Stimulated activated CD8-positive, alpha-beta memory T cell treated with anti-CD3 and anti-CD28 coated beads, Interleukin-7, amount 100 ng/mL, for 24 hours (primary cell): ENCODE measurements around the gene USF2.

ENCODE experiments used
- DNase-seq: peaks from one replicate; pipeline ENCODE4 v3.0.0-alpha.2; 2020; ENCODE audit warnings: low read depth

The USF2 gene

DNA sequence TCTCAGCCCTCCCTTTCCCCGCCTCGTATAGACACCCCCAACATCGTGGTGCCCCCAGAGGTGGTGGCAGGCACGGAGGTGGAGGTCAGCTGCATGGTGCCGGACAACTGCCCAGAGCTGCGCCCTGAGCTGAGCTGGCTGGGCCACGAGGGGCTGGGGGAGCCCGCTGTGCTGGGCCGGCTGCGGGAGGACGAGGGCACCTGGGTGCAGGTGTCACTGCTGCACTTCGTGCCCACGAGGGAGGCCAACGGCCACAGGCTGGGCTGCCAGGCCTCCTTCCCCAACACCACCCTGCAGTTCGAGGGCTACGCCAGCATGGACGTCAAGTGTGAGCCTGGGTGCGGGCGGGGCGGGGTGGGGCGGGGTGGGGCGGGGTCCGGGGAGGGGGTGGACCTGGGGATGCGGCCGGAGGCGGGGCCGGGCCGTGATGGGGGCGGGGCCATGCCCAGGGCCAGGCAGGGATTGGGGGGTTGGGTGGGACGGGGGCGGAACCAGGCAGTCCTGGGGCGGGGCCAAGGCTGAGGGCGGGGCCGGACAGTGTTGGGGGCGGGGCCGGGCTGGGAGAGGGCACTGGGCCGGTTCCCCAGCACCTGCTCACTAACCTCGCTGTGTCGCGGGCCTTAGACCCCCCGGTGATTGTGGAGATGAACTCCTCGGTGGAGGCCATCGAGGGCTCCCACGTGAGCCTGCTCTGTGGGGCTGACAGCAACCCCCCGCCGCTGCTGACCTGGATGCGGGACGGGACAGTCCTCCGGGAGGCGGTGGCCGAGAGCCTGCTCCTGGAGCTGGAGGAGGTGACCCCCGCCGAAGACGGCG lies 31.0 kb downstream of the USF2 start:
- DNase-seq: no peak

DNA sequence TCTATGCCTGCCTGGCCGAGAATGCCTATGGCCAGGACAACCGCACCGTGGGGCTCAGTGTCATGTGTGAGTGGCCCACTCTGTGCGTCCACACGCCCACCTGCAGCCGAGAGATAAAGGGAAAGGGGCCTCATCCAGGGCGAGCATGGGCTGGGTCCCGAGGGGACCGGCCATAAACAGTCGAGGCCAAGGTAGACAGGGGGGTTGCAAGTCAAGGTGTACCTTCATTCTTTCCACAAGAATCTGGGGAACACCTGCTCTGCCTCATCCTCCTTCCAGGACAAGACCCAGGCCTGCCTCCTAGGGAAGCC lies 31.5 kb downstream of the USF2 start:
- DNase-seq: no peak

DNA sequence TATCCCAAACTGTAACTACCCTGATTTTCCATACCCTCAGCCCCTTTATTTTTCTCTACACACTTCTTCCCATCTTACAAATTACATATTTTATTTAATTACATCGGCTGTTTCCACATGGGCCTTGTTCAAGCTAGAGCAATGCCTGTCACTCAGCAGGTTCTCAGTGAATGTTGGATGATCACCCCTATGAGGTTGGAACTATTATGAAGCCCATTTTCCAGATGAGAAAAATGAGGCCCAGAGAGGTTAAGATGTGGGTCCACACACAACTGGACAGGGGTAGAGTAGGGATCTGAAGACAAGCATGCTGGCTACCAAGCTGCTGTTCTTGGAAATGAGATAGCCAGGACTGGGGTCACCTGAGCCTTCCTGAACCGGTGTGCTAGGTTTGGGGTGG lies 33.2 kb downstream of the USF2 start:
- no peak for DNase-seq

DNA sequence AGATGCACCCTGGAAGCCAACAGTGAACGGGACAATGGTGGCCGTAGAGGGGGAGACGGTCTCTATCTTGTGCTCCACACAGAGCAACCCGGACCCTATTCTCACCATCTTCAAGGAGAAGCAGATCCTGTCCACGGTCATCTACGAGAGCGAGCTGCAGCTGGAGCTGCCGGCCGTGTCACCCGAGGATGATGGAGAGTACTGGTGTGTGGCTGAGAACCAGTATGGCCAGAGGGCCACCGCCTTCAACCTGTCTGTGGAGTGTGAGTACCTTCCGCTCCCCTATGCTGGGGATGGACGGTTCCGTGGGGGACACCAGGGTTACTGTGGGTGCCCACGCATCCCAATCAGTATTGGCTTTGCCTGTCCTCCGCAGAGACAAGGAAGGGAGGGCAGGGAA lies 33.7 kb downstream of the USF2 start:
- DNase-seq: no peak

DNA sequence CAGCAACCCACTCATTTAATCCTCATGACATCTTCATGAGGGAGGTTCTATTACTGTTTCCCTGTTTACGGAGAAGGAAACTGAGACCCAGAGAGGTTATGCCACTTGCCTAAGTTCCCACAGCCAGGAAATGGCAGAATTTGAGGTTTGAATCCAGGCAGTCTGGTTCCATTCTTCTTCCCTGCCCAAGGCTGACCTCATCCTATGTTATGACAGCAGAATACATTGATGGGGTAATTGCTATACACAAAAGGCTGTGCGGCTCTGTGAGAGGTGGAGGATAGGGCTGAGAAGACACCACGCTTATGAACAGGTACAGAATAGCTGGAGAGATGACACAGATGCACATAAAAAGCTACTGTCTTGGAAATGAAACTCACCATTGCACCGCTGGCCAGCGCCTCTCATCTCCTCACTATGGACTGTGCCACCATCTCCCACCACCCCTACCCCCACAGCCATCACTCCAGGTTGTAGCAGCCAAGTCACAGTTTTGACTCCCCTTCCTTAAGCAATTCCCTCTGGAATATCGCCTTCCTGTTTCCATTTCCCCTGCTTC lies 34.7 kb downstream of the USF2 start:
- no peak for DNase-seq

DNA sequence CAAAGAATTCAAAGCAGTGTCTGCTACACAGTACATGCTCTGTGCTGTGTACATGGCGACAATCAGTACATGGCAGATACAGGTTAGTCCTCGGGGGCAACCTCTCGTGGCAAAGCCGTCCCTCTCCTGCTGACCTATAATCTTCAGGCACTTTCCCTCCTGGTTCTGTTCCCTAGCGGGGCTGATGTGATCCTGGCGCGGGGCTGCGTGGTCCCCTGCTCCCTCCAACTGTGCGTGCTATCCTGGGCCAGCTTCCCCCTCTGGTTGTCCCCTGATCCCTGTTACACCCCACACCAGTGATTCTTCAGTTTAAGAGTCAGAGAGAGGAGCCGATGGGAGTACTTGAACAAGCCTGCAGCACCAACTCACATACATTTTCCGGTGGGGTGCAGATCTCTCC lies 35.3 kb downstream of the USF2 start:
- DNase-seq: no peak

DNA sequence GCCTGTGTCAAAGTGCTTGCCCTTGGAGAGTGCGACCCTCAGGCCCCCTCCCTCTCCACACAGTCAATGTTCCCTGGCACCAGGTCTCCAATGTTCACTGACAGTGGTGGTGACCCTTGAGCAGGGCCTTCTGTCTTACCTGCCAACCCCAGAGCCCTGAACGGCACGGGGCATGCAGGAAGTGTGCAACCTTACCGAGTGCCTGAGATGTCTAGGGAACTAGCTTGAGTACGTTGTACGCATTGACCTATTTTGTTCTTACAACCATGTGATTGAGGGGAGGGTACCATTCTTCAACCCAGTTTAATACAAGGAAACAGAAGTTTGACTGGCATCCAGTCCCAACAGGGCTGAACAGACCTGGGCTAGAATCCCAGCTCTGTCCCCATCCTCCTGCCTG lies 36.4 kb downstream of the USF2 start:
- no peak for DNase-seq

DNA sequence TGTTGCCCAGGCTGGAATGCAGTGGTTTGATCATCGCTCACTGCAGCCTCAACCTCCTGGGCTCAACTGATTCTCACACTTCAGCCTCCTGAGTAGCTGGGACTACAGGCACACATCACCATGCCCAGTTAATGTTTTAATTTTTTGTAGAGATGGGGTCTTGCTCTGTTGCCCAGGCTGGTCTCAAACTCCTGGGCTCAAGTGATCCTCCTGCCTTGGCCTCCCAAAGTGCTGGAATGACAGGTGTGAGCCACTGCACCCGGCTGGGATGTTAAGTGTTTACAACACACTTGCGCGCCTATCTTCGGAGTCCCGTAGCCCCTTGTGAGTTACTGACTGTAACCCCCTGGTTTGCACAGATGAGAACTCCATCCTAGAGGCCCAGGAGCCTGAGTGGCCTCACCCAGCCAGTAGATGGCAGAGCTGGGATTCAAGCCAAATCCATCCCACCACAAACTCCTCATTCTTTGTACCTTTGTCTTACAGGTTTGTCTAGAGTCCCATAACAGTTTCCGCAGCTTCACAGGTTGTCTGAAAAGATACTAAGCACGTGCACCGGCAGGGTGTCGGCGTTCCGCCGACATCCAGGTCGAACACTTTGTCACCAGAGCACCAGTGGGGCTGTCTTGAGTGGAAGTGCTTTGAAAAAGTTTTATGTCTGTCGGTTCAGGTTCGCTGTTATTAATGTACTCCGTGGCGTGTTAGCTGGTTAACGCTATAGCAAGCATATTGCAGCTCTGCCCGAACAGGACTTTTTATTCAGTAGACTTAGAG lies 37.9 kb downstream of the USF2 start:
- no peak for DNase-seq

DNA sequence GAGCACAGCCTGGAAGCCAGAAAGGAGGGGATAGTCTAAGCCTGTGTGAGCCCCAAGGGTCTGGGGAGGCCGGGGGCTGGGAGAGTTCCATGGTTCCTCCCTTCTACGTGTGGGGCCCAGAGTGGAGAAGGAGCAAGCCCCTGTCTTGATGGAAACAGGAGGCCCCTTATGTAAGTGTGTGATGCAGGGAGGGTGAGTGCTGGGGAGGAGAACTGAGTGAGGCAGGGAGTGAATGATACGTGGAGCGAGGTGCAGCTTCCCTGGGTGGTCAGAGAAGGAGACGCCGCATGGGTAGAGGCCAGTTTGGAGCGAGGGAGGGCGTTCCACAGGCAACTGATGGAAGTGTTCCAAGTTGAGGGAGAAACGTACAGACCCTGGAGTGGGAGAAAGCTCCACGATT lies 39.2 kb downstream of the USF2 start:
- DNase-seq: no peak

DNA sequence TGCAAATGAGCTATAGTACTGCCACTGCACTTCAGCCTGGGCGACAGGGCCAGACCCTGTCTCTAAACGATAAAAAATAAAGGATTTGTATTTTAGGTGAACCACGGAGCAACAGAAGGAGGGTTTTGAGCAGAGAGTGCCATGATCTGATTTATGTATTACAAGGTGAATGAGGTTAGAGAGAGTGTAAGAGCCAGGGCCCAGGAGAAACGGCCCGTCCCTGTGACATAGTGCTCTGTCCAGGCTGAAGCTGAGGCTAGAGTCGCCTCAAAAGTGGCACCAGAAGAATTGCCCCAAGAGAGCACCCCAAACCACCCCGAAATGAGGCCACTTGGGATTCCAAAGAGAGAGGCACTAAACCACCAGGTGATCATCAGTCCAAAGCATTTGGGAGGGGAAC lies 40.1 kb downstream of the USF2 start:
- no peak for DNase-seq

DNA sequence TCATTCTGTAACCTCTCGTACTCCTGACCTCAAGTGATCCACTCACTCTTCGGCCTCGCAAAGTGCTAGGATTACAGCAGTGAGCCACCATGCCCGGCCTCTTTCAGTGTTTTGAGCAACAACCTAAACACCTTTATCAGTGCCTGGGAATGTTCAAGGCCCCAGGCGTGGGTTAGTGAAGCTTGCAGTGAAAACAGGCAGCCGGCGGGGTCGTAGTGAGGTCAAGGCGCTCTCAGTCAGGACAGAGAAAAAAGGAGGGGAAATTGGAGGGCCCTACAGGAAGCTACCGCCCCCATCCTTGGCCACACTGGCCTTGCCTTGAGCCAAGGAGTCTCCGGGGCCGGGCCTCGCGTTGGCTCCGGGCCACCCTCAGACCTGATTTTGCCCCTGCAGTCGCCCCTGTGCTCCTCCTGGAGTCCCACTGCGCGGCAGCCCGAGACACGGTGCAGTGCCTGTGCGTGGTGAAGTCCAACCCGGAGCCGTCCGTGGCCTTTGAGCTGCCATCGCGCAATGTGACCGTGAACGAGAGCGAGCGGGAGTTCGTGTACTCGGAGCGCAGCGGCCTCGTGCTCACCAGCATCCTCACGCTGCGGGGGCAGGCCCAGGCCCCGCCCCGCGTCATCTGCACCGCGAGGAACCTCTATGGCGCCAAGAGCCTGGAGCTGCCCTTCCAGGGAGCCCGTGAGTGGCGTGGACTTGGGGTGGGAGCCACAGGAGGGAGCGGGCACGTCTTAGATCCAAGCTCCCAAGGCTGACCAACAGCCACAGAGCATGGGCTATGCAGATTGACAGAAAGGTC lies 40.9 kb downstream of the USF2 start:
- no peak for DNase-seq

DNA sequence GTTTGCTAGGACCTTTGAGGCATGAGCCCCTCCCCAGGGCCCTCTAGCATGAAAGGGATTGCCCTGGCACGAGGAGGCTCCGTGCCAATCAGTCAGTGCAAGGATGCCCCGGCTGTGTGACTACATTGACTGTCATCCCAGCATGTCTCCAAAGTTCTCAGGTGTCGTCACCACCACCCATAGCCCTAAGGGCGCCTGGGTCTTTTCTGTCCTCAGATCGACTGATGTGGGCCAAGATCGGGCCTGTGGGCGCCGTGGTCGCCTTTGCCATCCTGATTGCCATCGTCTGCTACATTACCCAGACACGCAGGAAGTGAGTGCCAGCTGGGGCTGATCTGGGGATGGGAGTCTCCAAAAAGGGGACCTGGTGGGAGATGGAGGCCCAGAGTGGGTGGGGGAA lies 41.6 kb downstream of the USF2 start:
- DNase-seq: no peak

DNA sequence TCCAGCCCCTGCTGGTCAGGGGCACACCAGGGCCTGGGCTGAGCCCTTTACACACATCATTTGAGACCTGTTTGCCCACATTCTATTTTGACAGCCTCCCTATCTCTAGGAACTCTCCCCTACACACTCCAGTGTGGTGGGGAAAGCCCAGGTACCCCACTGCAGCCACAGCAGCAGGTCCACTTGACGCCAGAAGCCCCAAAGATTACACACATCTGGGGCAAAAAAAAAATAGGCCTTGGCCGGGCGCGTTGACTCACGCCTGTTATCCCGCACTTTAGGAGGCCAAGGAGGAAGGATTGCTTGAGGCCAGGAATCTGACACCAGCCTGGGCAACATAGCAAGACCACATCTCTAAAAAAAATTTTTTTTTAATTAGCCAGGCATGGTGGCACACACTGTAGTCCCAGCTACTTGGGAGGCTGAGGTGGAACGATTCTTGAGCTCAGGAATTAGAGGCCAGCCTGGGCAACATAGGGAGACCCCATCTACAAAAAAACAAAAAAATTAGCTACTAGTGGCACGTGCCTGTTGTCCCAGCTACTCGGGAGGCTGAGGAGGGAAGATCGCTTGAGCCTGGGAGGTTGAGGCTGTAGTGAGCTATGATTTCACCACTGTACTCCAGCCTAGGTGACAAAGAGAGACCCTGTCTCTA lies 42.2 kb downstream of the USF2 start:
- no peak for DNase-seq

DNA sequence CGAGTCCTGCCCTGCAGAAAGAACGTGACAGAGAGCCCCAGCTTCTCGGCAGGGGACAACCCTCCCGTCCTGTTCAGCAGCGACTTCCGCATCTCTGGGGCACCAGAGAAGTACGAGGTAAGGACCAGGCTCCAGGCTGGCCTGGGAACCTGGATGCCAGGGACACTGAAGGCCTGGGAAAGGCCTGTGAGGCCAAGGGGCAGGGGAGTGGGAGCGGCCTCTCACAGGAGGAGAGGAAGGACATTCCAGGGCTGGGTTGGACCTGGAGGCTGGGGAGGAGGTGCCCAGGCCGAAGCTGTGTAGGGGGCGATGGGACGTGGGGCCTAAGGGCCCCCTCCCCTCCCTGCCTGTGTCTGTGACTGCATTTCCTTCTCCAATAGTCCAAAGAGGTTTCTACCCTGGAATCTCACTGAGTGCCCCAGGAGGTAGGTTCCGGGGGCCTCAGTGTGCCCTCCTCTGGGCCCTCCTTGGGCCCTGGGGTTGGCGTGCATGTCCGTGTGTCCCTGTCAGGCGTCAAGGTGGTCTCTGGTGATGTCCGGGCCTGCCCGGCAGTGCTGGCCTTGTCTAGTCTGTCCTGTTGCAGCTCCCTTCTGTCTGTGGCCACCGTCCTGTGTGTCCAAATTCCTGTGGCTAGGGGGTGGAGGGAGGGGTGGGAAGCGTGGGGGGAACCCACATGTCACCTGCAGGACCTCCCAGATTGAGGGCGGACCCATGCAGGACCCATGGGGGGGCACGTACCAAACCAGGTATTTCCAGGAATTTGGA lies 43.3 kb downstream of the USF2 start:
- DNase-seq: no peak

DNA sequence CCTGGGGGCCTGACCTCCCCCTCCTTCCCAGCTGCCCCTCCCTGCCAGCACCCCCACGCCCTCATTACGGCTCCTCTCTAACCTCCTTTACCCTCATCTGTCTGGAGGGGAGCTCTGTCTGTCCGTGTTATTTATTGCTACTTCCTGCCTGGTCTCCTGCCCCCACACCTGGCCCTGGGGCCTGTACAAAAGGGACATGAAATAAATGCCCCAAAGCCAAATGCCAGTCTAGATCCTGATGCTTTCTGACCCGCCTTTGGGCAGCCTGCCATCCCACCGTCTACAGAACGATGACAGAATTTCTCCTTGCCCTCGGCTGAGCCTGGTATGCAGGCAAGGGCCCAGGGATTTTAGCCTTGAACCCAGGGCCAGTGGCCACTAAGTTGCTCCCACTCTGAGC lies 44.8 kb downstream of the USF2 start:
- DNase-seq: no peak

DNA sequence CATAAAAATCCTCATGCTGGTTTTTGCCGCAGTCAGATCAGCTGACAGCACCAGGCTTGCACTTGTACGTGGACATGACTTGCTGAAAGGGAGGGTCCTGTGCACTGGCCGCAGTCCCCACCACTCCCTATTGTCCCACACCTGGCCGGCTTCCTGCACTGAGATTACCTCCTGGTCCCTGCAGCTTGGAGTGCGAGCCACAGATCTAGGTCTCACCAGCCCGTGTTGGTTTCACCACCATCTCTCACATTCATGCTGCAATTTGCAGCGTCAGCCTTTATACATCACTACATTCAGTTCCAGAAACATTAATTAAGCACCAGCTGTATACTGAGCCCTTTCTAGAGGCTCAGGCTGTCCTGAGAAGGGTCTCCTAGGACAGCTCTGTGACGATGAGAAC lies 45.3 kb downstream of the USF2 start:
- DNase-seq: no peak

DNA sequence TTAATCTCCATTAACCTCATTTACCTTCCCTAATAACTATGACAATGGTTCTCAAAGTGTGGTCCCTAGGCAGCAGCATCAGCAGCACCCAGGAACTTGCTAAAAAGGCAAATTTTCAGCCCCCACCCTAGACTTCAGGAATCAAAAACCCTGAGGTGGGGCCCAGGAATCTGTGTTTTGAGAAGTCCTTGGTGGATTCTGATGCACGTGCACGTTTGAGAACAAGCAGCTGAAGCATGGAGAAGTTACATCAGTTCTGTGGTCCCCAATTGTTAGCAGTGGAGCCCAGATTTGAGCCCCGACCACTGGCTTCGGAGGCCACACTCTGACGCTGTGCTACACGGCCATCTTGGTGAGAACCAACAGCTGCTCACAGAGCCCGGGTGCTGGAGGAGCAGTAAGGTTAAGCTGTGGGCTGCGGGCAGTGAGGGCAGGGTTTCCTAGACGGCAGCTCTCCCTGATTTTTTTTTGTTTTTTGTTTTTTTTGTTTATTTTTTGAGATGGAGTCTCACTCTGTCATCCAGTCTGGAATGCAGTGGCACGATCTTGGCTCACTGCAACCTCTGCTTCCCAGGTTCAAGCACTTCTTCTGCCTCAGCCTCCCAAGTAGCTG lies 46.2 kb downstream of the USF2 start:
- DNase-seq: no peak

DNA sequence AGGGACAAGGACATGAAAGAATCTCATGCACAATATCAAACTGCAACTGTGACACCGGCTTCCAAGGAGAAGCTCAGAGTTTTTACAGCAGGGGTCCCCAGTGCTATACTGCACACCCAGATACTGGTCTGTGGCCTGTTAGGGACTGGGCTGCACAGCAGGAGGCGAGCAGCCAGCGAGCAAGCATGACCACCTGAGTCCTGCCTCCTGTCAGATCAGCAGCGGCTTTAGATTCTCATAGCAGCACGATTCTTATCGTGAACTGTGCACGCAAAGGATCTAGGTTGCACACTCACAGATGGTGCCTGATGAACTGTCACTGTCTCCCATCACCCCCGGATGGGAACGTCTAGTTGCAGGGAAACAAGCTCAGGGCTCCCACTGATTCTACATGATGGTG lies 47.1 kb downstream of the USF2 start:
- no peak for DNase-seq

DNA sequence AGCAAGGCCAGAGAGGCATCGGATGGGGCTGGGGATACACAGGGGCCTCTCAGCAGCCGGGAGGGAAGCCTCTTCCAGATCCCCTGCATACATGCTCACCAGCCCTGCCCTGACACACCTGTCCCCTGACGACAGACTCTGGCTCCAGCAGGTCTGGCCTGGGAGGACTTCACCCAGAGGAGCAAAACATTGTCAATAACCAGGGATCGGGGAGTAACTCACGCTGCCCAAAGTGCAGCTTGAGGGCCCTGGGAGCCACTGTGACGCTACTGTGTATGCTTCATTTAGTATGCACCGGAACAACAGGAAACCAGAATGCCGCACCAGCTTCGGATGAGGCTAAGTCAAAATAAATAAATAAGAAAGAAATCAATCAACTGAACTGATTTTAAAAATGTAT lies 47.8 kb downstream of the USF2 start:
- no peak for DNase-seq

DNA sequence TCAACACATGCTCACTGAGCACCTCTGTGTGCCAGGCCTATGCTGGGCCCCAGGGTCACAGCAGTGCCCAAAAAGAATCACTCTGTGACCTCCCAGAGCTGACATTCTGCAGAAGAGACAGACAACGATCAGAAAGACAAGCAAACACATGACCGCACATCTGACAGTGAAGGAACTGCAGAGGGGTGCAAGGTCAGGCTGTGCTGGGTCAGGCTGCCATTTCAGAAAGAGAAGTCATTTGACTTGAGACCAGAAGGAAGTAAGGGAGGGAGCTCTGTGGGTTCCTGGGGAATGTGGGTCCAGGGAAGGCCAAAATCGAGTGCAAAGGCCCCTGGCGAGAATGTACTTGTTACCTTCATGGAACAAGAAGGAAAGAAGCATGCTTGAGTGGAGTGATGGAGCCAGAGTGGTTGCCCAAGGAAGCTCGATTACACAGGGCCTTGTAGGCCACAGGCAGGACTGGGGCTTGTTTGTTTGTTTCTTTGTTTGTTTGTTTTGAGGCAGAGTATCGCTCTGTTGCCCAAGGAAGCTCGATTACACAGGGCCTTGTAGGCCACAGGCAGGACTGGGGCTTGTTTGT lies 48.8 kb downstream of the USF2 start:
- DNase-seq: no peak
